GM19035 (cell line): ENCODE data around the gene ARRDC1.
"Not testable (repeated sequence)": the region's sequence is repeated elsewhere in the genome, so short reads cannot be mapped to it uniquely, and the experiment has no call there.

Experiments used
- ATAC-seq: cut with Tn5 transposase; IDR thresholded peaks from one replicate; pipeline ENCODE4 v1.9.1; 2021; ENCODE audit not compliant: unreplicated experiment

The ARRDC1 gene

DNA sequence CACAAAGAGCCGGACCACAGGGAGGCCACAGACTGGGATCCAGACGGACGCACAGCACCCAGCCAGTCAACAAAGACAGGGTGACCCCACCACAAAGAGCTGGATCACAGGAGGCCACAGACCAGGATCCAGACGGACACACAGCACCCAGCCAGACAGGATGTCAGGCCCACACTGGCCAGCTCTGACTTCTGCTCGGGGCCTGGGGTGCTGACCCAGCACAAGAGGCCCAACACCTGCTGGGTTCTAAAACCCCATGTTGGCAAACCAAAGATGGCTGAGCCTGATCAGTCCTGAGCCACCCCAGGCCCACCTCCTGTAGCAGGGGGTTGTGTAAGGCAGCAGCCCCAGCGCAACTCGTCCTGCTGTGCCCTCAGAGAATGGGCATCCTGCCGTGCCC lies 21.5 kb upstream of the ARRDC1 start:
- ATAC-seq: no peak

DNA sequence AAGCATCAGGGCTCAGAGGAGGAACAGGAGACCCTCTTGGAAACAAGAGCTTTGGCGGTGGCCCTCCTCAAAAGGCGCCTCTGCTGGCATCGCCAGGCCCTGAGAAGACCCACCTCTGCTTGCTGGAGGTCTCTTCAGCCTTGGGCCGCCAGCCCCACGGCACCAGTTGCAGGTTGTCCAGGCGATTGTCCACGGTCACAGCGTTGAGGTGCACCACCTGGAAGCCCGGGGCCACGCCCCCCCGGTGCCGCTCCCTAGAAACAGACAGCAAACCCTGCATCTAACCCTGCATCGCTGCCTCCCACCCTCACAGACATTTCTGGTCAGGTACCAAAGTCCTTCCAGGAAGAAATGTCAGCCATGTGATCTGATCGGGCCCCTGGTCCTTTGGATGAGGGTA lies 18.6 kb upstream of the ARRDC1 start:
- ATAC-seq: no peak

DNA sequence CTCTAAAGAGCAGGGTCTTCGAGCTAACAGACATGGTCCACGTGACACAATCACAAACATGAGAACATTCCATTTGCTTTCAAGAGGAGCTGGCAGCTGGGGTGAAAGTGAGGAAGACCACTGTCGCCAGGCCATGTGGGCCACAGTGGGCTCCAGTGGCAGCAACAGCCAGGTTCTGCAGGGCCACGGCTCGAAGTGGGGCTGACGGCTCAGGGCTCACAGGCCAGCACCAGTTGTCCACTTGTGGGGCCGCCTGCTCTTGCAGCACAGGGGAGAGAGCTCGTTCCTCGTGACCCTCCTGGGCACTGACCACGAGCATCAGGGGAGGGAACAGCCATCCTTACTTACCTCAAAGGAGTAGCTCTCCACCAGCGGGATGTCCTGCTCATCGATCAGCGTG lies 17.2 kb upstream of the ARRDC1 start:
- no peak for ATAC-seq

DNA sequence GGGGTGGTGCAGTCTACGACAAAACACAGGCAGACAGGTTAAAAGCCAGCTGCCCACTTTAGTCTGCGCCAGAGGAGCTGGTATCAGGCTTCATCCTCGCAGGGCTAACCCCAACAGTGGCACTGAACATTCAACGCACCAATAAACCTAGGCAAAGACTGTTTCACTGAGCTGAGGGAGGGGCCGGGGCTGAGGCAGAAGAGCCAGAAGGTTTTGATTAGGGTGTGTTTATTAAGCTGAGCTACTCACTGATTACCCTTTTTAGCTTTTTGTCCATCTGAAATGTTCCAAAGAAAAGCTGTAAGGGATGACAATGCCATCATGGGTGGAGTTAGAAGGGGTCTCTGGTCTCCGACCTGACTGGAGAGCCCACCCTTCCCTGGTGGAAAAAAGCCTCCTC lies 16.6 kb upstream of the ARRDC1 start:
- no peak for ATAC-seq

DNA sequence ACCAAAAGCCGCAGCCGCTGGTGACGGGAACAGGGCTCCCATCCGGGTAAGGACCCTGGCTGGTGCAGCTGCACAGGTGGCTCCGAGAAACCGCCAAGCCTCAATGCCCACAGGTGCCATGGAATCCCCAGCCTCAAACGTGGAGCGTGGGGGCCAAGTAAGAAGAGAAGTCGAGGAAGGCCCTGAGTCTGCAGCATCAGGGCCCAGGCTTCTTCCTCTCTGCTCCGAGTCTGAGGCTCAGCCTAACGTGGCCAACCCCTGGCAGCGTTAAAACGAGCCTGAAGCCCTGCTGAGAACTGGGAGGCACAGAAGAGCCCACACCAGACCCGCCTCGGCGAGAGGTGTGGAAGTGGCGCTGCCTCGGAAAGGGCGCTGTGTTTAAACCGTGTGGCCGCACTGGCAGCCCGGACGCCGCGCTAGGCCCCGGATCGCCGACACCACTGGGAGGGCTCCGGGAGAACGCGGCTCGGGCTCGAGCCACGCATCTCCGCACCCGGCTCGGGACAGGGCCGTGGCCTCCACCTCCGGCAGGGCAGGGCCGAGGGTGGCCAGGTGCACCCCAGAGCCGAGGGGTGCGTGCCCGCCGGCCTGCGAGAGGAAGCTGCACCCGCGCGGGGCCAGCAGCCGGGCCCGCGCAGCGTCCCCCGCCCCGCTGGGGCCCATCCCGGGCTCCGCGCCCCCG lies 15.9 kb upstream of the ARRDC1 start:
- ATAC-seq: no peak

DNA sequence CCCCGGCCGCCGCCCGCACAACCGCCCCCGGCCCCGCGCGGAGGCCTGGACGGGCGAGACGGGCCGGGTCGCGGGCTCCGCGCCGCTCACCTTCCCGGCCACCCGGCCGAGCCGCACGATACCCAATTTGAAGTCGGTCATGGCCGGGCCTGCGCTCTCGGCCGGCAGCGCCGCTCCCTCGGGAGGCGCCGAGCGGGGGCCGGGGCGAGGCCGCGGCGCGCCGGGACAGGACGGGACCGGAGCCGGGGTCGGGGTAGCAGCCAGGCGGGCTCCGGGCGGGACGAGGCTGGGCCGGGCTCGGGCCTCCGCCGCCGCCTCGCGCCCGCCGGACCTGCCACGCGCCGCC lies 15.4 kb upstream of the ARRDC1 start:
- peak; percentile 26 for ATAC-seq

DNA sequence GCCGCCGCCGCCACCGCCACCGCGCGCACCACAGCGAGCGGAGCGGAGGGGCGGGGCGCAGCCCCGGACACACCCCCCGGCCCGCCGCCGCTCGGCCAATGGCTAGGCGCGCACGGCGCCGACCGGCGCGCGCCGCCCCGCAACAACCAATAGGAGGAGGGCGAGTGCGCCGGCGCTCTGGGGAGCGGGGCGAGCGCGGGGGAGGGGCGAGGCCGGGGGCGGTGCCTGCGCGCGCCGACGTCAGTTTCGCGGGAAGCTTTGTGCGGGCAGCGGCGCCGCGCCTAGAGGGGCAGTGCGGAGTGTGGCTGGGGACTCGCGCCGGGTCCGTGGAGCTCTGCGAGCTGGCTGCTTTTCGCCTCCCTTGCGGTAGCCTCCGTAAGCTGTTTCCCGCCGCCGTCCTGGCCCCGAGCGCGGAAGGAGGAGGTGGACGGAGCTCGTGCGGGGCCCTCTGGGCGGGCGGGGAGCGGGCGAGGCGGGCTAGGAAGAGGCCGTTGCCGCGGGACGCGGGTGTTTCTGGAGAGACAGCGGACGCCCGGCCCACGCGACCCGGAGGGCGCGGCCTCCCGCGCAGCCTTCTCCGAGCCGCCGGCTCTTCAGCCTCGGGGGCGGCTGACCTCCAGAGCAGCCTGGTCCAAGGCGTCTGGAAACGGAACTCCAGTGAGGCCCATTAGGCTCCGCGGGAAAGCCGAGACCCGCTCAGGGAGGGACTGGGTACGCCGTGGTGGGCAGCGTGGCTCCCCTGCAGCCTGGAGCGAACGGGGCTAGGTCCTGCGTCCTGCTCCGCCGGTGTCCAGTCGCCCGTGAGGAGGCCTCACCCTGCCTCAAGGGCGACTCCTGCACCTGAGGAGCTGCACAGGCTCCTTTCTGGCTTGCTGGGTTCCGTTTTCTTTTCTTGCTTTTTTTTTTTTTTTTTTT lies 14.8 kb upstream of the ARRDC1 start, which contains the start of gene ZMYND19:
Gene ZMYND19 (minus strand): TSS at position 44 of the 915 bp plus-strand sequence. CDS start 249 bp downstream, outside the sequence.
- peak; percentile 81 for ATAC-seq

DNA sequence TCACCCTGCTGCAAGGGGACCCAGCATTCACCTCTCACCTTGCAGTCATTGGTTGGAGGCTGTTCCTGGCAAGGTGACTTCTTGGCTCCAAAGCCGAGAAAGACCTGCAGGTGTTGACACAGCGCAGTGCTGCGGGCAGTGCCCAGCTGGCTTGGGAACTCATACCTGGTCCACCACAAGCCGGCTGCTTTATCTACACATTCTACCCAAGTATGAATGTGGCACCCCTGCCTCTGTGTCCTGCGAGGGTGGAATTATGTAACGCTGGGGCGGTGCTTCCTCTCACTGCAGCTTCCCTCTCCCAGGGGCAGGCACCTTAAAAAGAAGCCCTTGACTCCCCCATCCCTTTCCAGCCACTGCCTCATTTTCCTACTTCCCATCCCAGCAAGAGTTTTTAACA lies 12.7 kb upstream of the ARRDC1 start:
- ATAC-seq: no peak

DNA sequence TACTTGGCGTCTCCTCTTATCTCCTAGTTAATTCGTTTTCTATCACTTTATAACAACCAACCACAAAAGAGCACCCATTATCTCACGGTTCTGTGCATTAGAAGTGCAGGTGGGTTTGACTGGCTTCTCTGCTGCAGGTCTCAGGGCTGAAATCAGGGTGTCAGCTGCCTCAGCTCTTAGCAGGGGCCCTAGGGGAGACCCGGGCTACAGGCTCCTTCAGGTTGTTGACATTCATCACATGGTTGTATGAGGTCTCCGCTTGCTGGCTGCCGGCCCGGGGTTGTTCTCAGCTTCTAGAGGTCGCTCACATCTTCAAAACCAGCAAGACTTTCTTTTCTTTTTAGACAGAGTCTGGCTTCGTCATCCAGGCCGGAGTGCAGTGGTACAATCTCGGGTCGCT lies 12.3 kb upstream of the ARRDC1 start:
- no peak for ATAC-seq

DNA sequence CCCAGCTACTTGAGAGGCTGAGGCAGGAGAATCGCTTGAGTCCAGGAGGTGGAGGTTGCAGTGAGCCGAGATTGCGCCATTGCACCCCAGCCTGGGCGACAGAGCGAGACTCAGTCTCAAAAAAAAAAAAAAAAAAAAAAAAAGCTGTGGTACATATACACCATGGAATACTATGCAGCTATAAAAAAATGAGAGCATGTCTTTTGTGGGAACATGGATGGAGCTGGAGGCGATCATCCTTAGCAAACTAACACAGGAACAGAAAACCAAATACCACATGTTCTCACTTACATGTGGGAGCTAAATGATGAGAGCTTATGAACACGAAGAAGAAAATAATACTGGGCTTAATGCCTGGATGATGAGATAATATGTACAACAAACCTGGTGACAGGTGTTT lies 8.9 kb upstream of the ARRDC1 start:
- not testable (repeated sequence) for ATAC-seq

DNA sequence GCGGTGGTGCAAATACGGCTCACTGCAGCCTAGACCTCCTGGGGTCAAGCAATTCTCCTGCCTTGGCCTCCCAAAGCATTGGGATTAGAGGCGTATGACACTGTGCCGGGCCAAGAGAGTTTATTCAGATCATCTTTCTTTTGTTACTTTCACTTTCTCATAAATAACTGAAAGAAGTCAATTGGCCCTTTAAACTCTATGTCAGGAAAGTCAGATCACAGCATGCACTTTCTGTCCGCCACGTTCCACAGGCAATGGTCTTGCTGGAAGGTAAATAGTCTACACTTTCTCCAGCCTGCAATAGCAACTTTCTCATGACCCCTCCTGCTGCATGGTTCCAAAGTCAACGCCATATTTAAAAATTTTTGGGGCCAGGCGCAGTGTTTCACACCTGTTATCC lies 6.5 kb upstream of the ARRDC1 start:
- ATAC-seq: no peak

DNA sequence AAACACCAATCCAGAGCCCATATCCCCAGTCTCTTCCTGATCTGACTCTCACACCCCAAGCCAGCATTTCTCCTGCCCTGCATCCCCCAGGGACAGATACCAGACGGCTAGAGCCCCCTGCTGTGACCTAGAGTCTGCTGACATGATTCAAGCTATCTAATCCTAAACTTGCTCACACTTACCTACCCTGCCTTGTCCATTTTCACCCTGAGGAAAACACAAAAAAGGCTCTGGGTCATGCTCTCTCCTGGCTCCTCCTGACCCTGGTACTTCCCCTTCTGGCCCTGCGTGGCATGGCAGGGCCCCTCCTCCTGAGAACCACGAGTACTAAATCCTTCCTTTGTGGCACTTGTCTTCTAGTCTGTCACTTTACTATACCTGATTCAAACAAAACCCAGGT lies 2.8 kb upstream of the ARRDC1 start:
- ATAC-seq: no peak

DNA sequence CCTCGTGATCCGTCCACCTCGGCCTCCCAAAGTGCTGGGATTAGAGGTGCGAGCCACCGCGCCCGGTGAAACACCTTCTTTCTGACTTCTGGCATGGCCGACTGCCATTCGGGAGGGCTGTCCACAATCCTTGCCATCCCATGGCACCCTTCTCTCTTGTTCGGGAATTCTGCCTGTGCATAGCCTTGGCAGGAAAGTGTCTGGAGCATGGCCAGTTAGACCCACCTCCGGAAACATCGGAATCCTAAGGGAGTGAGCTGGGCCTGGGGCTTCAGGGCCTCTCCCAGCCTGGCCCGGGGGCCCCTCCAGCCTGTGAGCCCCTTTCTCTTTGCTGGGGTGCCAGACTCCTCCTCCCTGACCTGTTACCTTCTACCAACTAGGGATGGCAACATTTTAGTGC lies 1.6 kb upstream of the ARRDC1 start:
- ATAC-seq: no peak

DNA sequence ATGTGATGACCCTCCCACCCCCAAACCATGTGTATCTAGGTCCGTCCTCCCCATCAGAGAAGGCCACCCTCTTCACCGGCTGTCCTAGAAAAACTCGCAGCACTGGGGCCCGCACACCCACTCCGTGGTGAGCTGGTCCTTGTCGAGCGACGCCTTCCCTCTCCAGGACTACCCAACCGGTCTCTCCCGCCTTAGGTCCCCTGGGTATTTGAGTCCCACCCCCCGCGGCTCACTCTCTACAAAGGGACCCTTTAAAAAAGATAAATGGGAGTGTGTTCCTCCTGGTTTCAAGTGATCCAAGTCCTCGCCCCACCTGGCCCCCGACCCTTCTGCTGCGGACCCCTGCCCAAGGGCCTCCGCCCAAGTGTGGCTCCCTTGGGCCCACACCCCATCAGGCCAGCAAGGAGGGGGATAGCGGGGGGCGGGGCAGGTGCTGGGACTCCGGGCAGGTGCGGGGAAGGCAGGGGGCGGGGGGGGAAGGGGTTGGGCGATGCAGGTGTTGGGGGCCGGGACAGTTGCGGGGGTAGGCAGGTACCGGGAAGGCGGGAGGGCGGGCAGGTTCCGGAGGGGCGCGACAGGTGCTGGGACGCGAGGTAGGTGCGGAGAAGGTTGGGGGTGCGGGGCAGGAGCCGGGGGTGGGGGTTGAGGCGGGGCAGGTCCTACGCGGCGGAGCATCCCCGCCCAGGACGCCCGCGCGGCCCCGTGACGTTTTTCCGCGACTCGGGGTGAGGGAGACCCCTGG lies 970 bp upstream of the ARRDC1 start:
- ATAC-seq: no peak

DNA sequence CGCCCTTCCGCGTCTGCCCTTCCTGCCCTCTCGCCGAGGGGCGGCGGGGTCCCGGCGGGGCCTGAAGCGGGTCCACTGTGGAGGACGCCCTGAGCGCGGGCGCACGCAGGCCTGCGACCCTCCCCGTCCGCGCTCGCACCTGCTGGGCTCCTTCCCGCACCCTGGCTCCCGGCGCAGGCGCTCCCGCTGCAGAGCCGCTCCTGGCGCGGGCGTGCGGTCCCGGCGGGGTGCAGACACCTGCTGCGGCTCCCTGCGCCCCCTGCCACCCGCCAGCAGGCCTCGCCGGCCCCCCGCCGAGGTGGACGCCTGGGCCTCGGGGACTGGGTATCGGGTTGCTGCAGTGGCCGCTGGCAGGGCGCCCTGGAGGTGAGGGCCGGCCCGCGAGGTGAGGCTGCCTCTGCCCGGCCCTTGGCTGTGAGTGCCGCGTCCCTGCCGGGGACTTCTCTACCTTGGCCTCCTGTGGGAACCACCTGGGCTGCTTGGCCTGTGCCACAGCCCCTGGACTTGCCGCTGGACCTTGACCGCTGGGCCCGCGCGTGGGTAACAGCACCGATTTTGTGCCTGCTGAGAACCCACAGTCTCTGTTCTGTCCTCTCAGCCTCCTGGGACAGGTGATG lies 627 bp downstream of the ARRDC1 start:
- peak; percentile 23 for ATAC-seq

DNA sequence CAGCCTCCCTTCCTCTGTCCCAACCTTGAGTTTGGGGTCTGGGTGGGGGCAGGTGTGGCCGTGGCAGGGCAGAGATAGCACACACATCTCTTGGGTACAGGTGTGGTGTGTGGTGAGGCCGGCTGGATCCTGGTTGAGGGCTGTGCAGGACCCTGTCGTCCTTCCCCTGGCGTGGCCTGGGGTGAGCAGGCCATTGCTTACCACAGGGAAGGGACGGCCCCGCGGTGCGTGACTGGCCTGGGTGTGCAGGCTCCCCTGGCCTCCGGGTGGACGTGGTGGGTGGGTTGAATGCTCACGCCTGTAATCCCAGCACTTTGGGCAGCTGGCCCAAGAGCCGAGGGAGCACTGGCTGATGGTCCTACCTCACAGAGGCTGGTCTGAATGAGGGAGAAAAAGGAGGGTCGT lies 1.2 kb downstream of the ARRDC1 start:
- ATAC-seq: no peak

DNA sequence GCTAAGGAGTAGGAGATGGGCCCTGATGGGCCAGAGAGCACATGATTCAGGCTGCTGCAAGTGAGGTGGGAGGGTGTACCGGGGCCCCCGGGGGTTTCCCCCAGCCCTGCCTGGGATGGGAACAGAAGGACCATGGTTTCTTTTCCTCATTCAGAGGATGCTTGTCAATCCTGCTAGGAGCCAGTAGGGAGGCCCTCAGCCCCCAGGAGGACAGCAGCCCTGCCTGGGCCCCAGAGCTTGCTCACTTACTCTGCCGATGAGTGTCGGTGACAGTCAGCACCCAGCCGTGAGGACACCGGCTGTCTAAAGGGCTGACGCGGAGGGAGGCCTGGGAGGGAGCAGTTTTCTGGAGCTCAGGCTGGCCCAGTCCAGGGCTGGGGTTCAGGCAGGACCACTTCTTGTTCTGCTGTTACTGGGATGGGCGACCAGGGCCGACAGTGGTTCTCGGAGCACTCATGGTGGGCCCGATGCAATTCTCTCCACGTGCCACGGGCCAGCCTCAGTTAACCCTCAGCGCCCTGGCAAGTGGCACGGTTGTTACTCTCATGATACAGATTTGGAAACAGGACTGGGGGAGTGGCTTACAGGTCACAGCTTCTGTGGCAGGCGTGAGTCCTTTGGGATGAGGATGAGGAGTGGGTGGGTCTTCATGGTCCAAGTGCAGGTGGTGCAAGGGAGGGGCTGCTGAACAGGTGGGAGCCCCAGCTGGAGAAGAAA lies 1.8 kb downstream of the ARRDC1 start:
- ATAC-seq: no peak

DNA sequence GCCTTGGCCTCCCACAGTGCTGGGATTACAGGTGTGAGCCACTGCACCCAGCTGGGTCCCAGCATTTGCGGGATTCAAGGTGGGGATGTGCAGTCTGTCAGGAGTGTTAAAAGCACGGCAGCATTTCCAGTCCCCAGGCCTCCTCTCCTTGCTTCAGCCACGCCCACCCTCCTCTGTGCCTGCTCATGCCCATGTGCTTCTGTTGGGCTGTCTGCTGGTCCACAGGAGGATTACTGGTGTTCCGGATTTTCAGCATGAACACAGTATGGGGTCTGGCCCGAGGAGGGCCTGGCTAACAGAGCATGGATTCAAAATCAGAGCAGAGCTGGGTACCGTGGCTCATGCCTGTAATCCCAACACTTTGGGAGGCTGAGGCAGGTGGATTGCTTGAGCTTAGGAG lies 5.5 kb downstream of the ARRDC1 start:
- no peak for ATAC-seq

DNA sequence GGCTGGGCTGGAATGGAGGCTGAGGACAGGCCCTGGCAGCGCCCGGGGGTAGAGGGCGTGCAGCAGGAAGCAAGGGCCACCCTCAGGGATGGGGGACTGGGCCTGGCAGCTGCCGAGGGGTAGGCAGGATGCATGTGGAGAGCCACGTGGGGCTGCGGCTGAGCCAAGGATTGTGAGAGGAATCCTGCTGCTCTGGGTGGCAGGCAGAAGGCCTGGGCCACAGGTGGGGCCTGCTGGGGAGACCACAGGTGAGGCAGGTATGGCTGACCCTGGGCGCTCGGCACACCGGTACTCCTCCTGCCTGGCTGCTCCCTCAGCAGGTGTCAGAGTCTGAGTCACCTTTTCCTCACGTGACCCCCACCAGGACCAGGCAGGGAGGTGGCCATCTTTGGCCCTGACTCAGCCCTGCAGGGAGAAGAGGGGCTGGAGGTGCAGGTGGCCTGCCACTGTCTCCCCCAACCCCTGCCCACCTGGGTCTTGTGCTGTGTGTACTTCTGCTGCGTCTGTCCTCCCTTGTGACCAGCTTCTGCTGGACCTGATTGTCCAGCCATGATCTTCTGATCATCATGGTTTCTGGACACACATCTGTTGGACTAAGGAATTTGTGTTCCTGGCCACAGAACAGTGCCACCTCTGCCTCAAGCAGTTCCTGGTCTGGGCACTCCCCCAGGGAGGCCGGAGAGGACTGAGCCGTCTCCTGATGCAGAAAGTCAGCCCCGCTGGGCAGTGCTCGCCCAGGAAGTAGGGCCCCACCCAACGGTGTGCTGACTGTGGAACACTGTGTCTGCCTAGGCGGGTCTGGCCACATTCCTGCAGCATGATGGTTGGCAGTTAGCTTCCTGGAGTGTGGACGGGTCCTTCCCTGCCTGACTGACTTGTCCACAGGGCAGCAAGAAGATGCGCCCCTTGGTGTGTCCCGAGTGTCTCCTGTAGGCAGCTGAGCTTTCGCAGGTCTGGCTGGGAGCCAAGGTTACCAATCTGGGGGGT lies 6.4 kb downstream of the ARRDC1 start:
- no peak for ATAC-seq
